ENCODE data around the gene EXOG.

EXOG gene

DNA sequence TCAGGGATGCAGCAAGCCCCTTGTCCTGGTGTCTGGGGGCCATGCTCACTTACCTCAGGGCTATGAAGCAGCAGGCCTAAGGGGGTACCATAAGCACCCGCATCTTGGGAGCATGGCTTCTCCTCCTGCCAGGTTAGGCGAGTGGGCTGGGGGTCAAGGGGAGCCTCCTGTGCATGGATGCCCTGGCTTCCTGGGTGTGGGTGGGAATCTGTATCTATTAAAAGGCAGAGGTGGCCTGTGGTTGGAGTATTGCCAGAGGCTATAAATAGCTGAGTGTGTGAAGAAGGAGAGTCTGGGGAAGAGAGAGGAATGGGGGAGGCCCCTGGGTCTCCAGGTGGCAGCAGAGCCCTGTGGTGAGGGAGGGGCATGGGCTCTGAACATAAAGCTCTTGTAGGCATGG is 22.9 kb upstream of the EXOG start:
- no peak for DNase-seq (ENCODE audit: low spot score)
- TF ChIP-seq CTCF (IDR thresholded peaks at IDR 0.05; ENCODE audit: poor library complexity, severe bottlenecking) = no peak
- H3K36me3 ChIP-seq (ENCODE audit: low read depth) = no peaks in the 10 kb centered on the region
- no peaks in the 10 kb centered on the region for H3K4me1 ChIP-seq (ENCODE audit: insufficient read depth, poor library complexity, severe bottlenecking)
- no peaks in the 10 kb centered on the region for H3K27me3 ChIP-seq (ENCODE audit: insufficient read depth, poor library complexity, severe bottlenecking)
- no peak overlapping the region for H3K4me3 ChIP-seq (ENCODE audit: severe bottlenecking)
- ATAC-seq (ENCODE audit: low read depth) = no peak
- H3K9me3 ChIP-seq (ENCODE audit: severe bottlenecking) = peaks cover 7% of the 10 kb centered on the region
- no peak overlapping the region for H3K27ac ChIP-seq (ENCODE audit: poor library complexity, severe bottlenecking)

DNA sequence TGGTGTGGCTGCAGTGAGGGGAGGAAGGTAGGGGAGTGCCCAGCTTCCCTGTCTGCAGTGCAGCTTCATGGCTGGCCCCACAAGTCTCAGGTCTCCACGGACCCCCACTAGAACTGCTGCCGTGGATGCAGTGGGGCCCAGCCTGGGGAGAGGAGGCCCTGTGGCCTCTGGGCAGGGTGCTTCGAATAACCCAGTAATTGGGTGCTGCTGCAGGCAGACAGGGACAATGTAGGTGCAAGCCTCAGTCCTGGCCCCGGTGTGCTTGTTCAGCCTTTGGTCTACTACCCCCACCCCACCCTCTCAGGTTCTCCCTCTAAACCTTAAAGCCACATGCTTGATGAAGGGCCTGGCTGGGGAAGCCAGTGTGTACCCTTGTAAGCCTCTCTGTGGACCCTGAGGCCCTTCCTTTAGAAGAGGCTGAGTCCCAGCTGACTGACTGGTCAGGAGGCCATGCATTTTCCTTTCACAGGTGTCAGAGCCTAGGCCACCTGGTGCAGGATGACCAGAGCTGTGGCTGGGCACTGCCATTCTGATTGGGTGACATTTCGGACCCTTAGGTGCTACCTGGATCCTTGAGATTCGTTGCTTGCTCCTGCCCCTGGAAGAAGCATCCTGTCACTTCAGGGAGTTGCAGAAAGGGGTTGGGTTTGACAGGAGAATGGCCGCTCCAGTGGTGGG is 21.1 kb upstream of the EXOG start:
- Histone ChIP-seq H3K36me3 (ENCODE audit: low read depth) (peaks cover 5% of the 10 kb centered on the region), H3K27me3 (ENCODE audit: insufficient read depth, poor library complexity, severe bottlenecking) (no peaks in the 10 kb centered on the region), H3K4me1 (ENCODE audit: insufficient read depth, poor library complexity, severe bottlenecking) (no peaks in the 10 kb centered on the region), H3K4me3 (ENCODE audit: severe bottlenecking) (no peak overlapping the region), H3K9me3 (ENCODE audit: severe bottlenecking) (peaks cover under 1% of the 10 kb centered on the region), H3K27ac (ENCODE audit: poor library complexity, severe bottlenecking) (no peak overlapping the region)
- no peak for TF ChIP-seq CTCF (IDR thresholded peaks at IDR 0.05; ENCODE audit: poor library complexity, severe bottlenecking)
- ATAC-seq (ENCODE audit: low read depth) (no peak), DNase-seq (ENCODE audit: low spot score) (no peak)

- Histone ChIP-seq H3K9me3 (ENCODE audit: severe bottlenecking) (no peaks in the 10 kb centered on the region), H3K4me3 (ENCODE audit: severe bottlenecking) (no peak overlapping the region), H3K4me1 (ENCODE audit: insufficient read depth, poor library complexity, severe bottlenecking) (no peaks in the 10 kb centered on the region), H3K36me3 (ENCODE audit: low read depth) (peaks cover 12% of the 10 kb centered on the region), H3K27me3 (ENCODE audit: insufficient read depth, poor library complexity, severe bottlenecking) (no peaks in the 10 kb centered on the region), H3K27ac (ENCODE audit: poor library complexity, severe bottlenecking) (no peak overlapping the region)
- ATAC-seq (ENCODE audit: low read depth) = no peak
- no peak for TF ChIP-seq CTCF (IDR thresholded peaks at IDR 0.05; ENCODE audit: poor library complexity, severe bottlenecking)
- DNase-seq (ENCODE audit: low spot score) = no peak
Measured at GRCh38 chr3:38475716-38476115, 20.4 kb upstream of the EXOG start.

- no peaks in the 10 kb centered on the region for H3K9me3 ChIP-seq (ENCODE audit: severe bottlenecking)
- no peak overlapping the region for H3K4me3 ChIP-seq (ENCODE audit: severe bottlenecking)
- no peak for ATAC-seq (ENCODE audit: low read depth)
- no peaks in the 10 kb centered on the region for H3K4me1 ChIP-seq (ENCODE audit: insufficient read depth, poor library complexity, severe bottlenecking)
- H3K27ac ChIP-seq (ENCODE audit: poor library complexity, severe bottlenecking) = no peak overlapping the region
- DNase-seq (ENCODE audit: low spot score) = no peak
- TF ChIP-seq CTCF (IDR thresholded peaks at IDR 0.05; ENCODE audit: poor library complexity, severe bottlenecking) = no peak
- peaks cover 17% of the 10 kb centered on the region for H3K36me3 ChIP-seq (ENCODE audit: low read depth)
- no peaks in the 10 kb centered on the region for H3K27me3 ChIP-seq (ENCODE audit: insufficient read depth, poor library complexity, severe bottlenecking)
Measured at GRCh38 chr3:38476157-38476756, 19.9 kb upstream of the EXOG start.
